ENCODE results near the gene SLC22A4.

The SLC22A4 gene

DNA sequence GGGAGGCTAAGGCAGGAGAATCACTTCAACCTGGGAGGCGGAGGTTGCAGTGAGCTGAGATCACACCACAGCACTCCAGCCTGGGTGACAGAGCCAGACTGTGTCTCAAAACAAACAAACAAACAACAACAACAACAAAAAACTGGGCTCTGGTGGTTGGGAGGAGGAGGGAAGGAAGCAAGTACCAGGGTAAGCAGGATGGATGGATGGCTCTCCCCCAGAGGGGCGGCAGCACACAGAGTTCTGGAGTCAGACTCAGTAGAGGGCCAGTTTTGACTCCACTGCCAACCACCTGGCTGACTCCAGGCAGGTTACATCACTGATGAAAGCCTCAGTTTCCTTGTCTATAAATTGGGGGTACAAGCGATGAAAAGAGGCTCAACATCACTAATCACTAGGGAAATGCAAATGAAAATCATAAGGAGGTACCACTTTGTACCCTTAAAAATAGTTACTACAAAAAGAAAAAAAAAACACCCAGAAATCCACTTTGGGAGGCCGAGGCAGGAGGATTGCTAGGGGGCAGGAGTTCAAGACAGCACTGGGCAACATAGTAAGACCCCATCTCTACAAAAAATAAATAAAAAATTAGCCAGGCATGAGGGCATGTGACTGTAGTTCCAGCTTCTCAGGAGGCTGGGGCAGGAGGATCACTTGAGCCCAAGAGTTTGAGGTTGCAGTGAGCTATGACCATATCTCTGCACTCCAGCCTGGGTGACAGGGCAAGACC is 3.2 kb downstream of the SLC22A4 start:
- in situ Hi-C loops (cut with MboI; ENCODE audit: low sequenced_read_pairs), result no loop called here

DNA sequence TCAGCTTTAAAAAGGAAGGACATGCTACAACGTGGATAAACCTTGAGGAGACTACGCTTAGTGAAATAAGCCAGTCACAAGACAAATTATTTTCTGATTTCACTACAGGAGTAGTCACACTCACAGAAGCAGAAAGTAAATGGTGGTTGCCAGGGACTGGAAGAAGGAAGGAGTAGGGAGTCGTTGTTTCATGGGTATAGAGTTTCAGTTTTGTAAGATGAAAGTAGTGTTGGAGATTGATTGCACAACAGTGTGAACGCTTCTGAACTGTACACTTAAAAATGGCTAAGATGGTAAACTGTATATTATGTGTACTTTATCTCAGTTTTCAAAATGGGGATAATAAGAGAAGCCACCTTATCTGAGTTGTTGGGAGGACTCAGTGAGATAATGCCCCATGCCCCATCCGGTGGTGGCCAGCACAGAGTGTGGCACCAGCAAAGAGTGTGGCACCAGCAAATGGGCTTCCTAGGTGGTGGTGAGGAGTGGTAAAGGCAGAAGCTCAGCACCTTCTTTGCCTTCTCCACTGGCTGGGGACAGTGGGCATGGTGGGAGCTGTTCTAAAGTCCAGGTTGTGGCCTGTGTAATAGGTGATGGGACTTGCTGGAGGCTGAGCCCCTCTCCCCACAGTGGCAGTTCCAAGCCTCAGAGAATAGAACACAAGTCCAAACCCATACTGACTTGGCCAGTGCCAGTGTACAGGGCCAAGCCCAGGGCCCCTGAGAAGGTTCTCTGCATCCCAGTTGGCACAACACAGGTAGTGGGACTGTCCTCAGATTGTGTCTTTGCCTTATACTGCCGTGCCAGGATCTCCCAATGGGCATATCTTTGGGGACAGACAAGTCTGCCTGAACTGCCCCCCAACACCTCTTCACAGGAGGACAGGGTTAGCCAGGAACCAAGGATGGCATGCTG is 4.4 kb downstream of the SLC22A4 start:
- in situ Hi-C loops (cut with MboI; ENCODE audit: low sequenced_read_pairs), result no loop called here

DNA sequence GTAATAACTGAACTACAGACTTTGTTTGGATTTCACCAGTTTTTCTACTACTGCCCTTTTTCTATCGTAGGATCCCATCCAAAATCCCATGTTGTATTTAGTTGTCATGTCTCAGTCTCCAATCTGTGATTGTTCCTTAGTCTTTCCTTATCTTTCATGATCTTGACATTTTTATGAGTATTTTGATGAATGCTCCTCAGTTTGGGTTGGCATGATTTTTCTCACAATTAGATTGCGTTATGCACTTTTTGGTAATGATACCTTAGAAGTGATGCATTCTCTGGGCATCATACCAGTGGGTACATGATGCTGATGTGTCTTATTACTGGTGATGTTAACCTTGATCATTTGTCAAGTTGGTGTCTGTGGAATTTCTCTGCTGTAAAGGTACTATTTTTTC is 5.7 kb downstream of the SLC22A4 start:
- in situ Hi-C loops (cut with MboI; ENCODE audit: low sequenced_read_pairs), result no loop called here

DNA sequence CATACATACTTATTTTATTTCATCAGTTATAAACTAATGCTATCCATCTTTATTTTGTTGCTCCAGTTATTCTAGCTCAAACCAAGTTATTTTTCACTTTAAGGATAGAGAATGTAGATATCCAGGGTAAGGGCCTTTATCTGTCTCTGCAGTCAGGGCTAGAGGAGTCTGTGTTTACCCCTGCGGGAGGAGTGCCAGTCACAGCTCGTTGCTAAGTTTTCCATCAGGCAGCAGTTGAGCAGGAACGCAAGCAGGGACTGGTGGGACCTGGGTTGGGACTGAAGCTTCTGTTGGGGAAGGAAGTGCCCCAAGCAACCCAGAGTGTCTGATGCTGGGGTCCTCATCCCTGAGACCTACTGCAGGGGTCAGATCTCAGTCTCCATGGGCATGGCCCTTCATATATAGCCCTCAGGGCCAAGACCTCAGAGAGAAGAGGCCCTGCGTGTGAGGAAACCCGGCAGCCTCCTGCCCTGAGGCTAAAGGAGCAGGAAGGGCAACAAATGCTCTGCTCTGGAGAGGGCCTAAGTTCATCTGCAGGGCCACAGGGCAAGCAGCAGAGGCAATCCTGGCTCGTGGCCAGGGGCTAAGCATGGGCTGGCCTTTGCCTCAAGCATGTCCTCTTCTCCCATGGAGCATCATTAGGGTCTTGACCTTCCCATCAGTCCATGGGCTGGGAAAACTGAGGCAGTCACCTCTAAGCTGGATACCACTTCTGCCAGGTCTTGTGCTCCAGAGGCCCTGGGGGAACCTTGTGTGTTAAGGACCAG is 6.6 kb downstream of the SLC22A4 start:
- in situ Hi-C loops (cut with MboI; ENCODE audit: low sequenced_read_pairs), result no loop called here

GRCh38 chr5:132301344-132302271 is 7.4 kb downstream of the SLC22A4 start:
- in situ Hi-C loops (cut with MboI; ENCODE audit: low sequenced_read_pairs), result no loop called here

- in situ Hi-C loops (cut with MboI; ENCODE audit: low sequenced_read_pairs), result no loop called here
Measured at GRCh38 chr5:132302413-132302812, 8.2 kb downstream of the SLC22A4 start.

DNA sequence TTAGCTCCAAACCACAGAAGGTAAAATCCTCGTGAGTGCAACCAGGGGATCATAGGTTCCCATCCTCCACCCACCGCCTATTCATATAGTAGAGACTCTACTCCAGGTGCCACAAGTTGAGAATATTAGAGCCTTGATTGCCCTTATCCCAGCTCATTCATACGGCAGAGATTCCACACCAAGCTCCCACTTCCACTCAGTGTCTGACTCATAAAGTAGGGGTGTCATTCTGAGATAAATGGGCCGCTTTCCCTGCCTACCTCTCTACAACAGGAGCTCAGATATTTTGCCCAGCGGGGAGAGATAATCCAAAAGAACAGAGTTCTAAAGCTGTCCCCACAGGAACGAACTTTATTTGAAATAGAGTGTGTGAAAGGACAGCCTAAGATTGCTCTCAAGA is 9.4 kb downstream of the SLC22A4 start:
- in situ Hi-C loops (cut with MboI; ENCODE audit: low sequenced_read_pairs), result no loop called here

GRCh38 chr5:132305420-132305819 is 11.2 kb downstream of the SLC22A4 start:
- in situ Hi-C loops (cut with MboI; ENCODE audit: low sequenced_read_pairs), result no loop called here

- in situ Hi-C loops (cut with MboI; ENCODE audit: low sequenced_read_pairs), result no loop called here
Measured at GRCh38 chr5:132308701-132309100, 14.5 kb downstream of the SLC22A4 start.

DNA sequence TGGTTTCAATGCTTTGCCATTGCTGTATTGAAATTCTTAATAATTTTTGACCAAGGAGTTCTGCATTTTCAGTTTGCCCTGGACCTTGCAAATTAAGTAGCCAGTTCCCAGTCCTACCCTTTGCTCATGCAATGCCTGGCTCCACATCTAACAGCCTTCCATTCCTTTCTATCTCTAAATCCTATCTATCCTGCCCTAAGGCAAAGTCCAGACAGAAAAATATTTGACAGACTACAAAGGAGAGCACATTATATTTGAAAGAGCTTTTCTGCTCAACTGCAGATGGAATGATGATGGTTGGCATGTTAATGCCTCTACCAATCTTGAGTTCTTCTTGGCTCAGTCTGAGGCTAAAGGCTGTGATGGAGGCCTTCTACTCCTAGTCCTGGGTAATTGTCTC is 15.5 kb downstream of the SLC22A4 start:
- in situ Hi-C loops (cut with MboI; ENCODE audit: low sequenced_read_pairs), result no loop called here

- in situ Hi-C loops (cut with MboI; ENCODE audit: low sequenced_read_pairs), result no loop called here
Measured at GRCh38 chr5:132310141-132310834, 16.1 kb downstream of the SLC22A4 start.

DNA sequence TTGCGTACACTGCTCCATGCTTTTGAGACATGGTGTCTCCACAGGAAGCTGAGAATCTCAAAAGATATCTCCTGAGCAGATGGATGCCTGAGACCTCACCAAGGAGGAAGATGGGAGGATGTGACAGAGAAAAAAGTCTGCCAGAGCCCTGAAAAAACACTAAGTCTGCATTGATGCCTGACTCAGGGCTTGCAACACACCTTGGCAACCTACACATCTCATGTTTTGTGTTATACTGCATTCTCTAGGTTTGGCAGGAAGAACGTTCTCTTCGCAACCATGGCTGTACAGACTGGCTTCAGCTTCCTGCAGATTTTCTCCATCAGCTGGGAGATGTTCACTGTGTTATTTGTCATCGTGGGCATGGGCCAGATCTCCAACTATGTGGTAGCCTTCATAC is 19.2 kb downstream of the SLC22A4 start:
- in situ Hi-C loops (cut with MboI; ENCODE audit: low sequenced_read_pairs), result no loop called here

DNA sequence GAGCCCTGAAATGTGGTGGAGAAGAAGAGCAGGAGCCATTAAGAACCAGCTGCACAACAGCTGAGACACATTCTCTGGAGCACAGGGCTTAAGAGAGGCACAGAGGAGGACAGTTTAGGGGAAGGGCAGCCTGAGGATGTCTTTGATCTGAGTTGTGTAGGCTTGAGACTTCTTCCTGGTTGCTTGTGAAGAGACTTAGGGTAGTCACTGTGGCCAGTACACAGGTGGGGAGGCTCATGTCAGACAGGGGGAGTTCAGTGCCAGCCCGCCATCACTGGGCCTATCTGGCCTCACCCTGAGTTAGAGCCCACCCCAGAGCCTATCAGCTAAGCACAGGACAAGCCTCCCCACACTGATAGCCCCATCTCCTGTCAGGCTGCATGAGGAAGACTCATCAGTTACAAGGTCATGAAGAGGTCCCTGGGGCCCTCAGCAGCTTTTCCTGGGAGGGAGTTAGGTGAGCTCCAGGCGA is 19.8 kb downstream of the SLC22A4 start:
- in situ Hi-C loops (cut with MboI; ENCODE audit: low sequenced_read_pairs), result no loop called here

DNA sequence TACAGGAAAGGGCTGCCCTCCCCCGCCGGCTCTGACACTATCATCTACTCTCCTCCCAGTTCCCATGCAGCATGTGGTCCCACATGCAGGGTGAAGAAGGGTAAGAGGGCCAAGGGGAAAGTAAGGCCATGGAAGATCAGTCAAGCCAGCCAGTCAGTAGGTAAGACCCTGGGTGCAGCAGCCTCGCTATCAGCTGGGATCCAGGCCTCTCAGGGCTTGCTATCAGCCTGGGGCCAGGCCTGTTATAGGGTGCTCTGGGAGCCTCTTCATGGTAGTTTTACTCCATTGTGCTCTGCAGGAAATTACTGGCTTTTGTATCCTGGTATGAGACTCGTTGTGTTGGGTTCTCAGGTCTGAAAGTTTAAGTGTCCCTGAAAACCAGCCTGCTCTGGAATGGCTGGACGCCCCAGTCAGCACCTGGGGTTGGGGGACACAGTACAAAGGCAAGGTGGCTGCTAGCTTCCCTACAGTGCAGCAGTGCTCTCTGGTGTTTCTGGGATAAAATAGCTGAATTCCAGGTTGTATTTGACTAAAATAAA is 21.4 kb downstream of the SLC22A4 start:
- in situ Hi-C loops (cut with MboI; ENCODE audit: low sequenced_read_pairs), result no loop called here

- in situ Hi-C loops (cut with MboI; ENCODE audit: low sequenced_read_pairs), result no loop called here
Measured at GRCh38 chr5:132319975-132320374, 25.8 kb downstream of the SLC22A4 start.

- in situ Hi-C loops (cut with MboI; ENCODE audit: low sequenced_read_pairs), result no loop called here
Measured at GRCh38 chr5:132321109-132321721, 27.0 kb downstream of the SLC22A4 start.

DNA sequence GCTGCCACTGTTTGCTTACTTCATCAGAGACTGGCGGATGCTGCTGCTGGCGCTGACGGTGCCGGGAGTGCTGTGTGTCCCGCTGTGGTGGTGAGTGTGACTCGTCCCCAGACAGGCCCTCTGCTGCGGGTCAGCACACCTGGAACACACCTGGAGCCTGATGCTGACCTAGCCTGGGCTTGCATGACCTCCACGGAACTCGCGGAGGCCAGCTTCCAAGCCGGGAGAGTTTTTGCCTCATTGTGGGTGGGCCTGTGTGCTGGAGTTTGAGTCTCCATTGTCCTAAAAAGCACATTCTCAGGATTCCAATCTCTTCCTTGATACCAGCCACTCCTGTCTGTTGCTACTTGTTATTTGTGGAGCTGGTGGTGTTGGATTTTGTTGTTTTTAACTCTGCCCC is 28.1 kb downstream of the SLC22A4 start:
- in situ Hi-C loops (cut with MboI; ENCODE audit: low sequenced_read_pairs), result no loop called here

GRCh38 chr5:132323202-132323601 is 29.0 kb downstream of the SLC22A4 start:
- in situ Hi-C loops (cut with MboI; ENCODE audit: low sequenced_read_pairs), result no loop called here

GRCh38 chr5:132325691-132326090 is 31.5 kb downstream of the SLC22A4 start:
- in situ Hi-C loops (cut with MboI; ENCODE audit: low sequenced_read_pairs), result no loop called here
